Adipocyte (in vitro differentiated cells): ENCODE data around the gene KCNG1.

ENCODE experiments used
- DNase-seq: peaks from one replicate; pipeline ENCODE4 v3.0.0-alpha.2; 2015; ENCODE audit warnings: low read depth
- H3K27me3 ChIP-seq: replicated peaks from 2 replicates; pipeline ENCODE4 v1.7.0; 2013; ENCODE audit warnings: mild to moderate bottlenecking, low read length, moderate library complexity; ENCODE audit not compliant: control insufficient read depth, insufficient read depth
- H3K36me3 ChIP-seq: 2 replicates; pipeline ENCODE4 v1.7.0; 2013; ENCODE audit warnings: low read length, mild to moderate bottlenecking, moderate library complexity; ENCODE audit not compliant: control insufficient read depth, insufficient read depth, severe bottlenecking
- H3K4me1 ChIP-seq: 2 replicates; pipeline ENCODE4 v1.7.0; 2013; ENCODE audit warnings: mild to moderate bottlenecking, low read length, moderate library complexity; ENCODE audit not compliant: control insufficient read depth, insufficient read depth
- H3K4me3 ChIP-seq: 2 replicates; pipeline ENCODE4 v1.7.0; 2013; ENCODE audit warnings: mild to moderate bottlenecking, low read length, moderate library complexity
- H3K9ac ChIP-seq: 2 replicates; pipeline ENCODE4 v1.7.0; 2013; ENCODE audit warnings: mild to moderate bottlenecking, low read length, moderate library complexity
- H3K9me3 ChIP-seq: 2 replicates; pipeline ENCODE4 v1.7.0; 2013; ENCODE audit warnings: mild to moderate bottlenecking, low read length, moderate library complexity; ENCODE audit not compliant: control insufficient read depth

Gene KCNG1

GRCh38 chr20:51034988-51035656 is 12.2 kb upstream of the KCNG1 start:
- no peak for DNase-seq
- Histone ChIP-seq H3K9me3 (no peaks in the 10 kb centered on the region), H3K27me3 (peaks cover 28% of the 10 kb centered on the region), H3K4me3 (no peak overlapping the region), H3K4me1 (peaks cover 29% of the 10 kb centered on the region), H3K36me3 (no peaks in the 10 kb centered on the region), H3K9ac (no peak overlapping the region)

- Histone ChIP-seq H3K4me3 (no peak overlapping the region), H3K36me3 (no peaks in the 10 kb centered on the region), H3K9ac (no peak overlapping the region), H3K9me3 (no peaks in the 10 kb centered on the region), H3K4me1 (peaks cover 32% of the 10 kb centered on the region), H3K27me3 (peaks cover 32% of the 10 kb centered on the region)
- no peak for DNase-seq
These were observed 11.6 kb upstream of the KCNG1 start for GRCh38 chr20:51034476-51034875.

- Histone ChIP-seq H3K4me1 (peaks cover 32% of the 10 kb centered on the region), H3K9me3 (no peaks in the 10 kb centered on the region), H3K36me3 (no peaks in the 10 kb centered on the region), H3K4me3 (peak overlapping the region; percentile 26), H3K9ac (no peak overlapping the region), H3K27me3 (peaks cover 63% of the 10 kb centered on the region)
- DNase-seq: no peak
These were observed 7.3 kb upstream of the KCNG1 start for GRCh38 chr20:51029963-51030920.

- Histone ChIP-seq H3K4me3 (no peak overlapping the region), H3K4me1 (peaks cover 30% of the 10 kb centered on the region), H3K9ac (no peak overlapping the region), H3K36me3 (no peaks in the 10 kb centered on the region), H3K27me3 (peaks cover 67% of the 10 kb centered on the region), H3K9me3 (no peaks in the 10 kb centered on the region)
- no peak for DNase-seq
These were observed 6.6 kb upstream of the KCNG1 start for GRCh38 chr20:51029556-51029955.

- H3K27me3 ChIP-seq: peaks cover 75% of the 10 kb centered on the region
- H3K36me3 ChIP-seq: no peaks in the 10 kb centered on the region
- H3K4me1 ChIP-seq: peaks cover 23% of the 10 kb centered on the region
- DNase-seq: no peak
- no peaks in the 10 kb centered on the region for H3K9me3 ChIP-seq
- no peak overlapping the region for H3K4me3 ChIP-seq
- no peak overlapping the region for H3K9ac ChIP-seq
These were observed 5.8 kb upstream of the KCNG1 start for GRCh38 chr20:51028616-51029212.

- DNase-seq: no peak
- Histone ChIP-seq H3K36me3 (no peaks in the 10 kb centered on the region), H3K9me3 (no peaks in the 10 kb centered on the region), H3K27me3 (peaks cover 83% of the 10 kb centered on the region), H3K4me1 (peaks cover 19% of the 10 kb centered on the region), H3K4me3 (no peak overlapping the region), H3K9ac (no peak overlapping the region)
These were observed 4.3 kb upstream of the KCNG1 start for GRCh38 chr20:51027035-51027795.

- H3K36me3 ChIP-seq: no peaks in the 10 kb centered on the region
- H3K9me3 ChIP-seq: no peaks in the 10 kb centered on the region
- H3K4me1 ChIP-seq: peaks cover 18% of the 10 kb centered on the region
- peaks cover 82% of the 10 kb centered on the region for H3K27me3 ChIP-seq
- no peak for DNase-seq
- H3K9ac ChIP-seq: no peak overlapping the region
- H3K4me3 ChIP-seq: no peak overlapping the region
These were observed 3.4 kb upstream of the KCNG1 start for GRCh38 chr20:51026269-51026668.

- H3K9me3 ChIP-seq: no peaks in the 10 kb centered on the region
- H3K9ac ChIP-seq: no peak overlapping the region
- no peak overlapping the region for H3K4me3 ChIP-seq
- no peak for DNase-seq
- H3K4me1 ChIP-seq: peaks cover 5% of the 10 kb centered on the region
- peaks cover 83% of the 10 kb centered on the region for H3K27me3 ChIP-seq
- no peaks in the 10 kb centered on the region for H3K36me3 ChIP-seq
These were observed 1.9 kb upstream of the KCNG1 start for GRCh38 chr20:51024761-51025160.

- Histone ChIP-seq H3K4me1 (peaks cover 5% of the 10 kb centered on the region), H3K4me3 (peak overlapping the region; percentile 75), H3K36me3 (no peaks in the 10 kb centered on the region), H3K9ac (peak overlapping the region; percentile 69), H3K27me3 (peaks cover 73% of the 10 kb centered on the region), H3K9me3 (no peaks in the 10 kb centered on the region)
- no peak for DNase-seq
These were observed 779 bp upstream of the KCNG1 start for GRCh38 chr20:51023617-51024155.

- peaks cover 59% of the 10 kb centered on the region for H3K27me3 ChIP-seq
- no peaks in the 10 kb centered on the region for H3K36me3 ChIP-seq
- peaks cover 5% of the 10 kb centered on the region for H3K4me1 ChIP-seq
- DNase-seq: no peak
- peak overlapping the region; percentile 54 for H3K9ac ChIP-seq
- H3K4me3 ChIP-seq: peak overlapping the region; percentile 73
- no peaks in the 10 kb centered on the region for H3K9me3 ChIP-seq
These were observed 592 bp downstream of the KCNG1 start for GRCh38 chr20:51022227-51022802.
